Head of caudate nucleus (tissue), 42 donors: ENCODE data around the gene RAP1GAP.
A peak's percentile ranks its signal among the peaks of the same experiment; 100 is the strongest.

ENCODE experiments used
- DNase-seq, 42 donors: peaks; one replicate each; pipeline versions ENCODE4 v3.0.0 to v3.0.0-alpha.2; 2020 to 2021; ENCODE audit warnings: mixed read lengths in 7 of 42
- intact Hi-C: fragments of 100-400 bp; cut with DNase I; formaldehyde crosslinking; loops from one replicate; pipeline ENCODE4 v1.15.0; 2022

The RAP1GAP gene

DNA sequence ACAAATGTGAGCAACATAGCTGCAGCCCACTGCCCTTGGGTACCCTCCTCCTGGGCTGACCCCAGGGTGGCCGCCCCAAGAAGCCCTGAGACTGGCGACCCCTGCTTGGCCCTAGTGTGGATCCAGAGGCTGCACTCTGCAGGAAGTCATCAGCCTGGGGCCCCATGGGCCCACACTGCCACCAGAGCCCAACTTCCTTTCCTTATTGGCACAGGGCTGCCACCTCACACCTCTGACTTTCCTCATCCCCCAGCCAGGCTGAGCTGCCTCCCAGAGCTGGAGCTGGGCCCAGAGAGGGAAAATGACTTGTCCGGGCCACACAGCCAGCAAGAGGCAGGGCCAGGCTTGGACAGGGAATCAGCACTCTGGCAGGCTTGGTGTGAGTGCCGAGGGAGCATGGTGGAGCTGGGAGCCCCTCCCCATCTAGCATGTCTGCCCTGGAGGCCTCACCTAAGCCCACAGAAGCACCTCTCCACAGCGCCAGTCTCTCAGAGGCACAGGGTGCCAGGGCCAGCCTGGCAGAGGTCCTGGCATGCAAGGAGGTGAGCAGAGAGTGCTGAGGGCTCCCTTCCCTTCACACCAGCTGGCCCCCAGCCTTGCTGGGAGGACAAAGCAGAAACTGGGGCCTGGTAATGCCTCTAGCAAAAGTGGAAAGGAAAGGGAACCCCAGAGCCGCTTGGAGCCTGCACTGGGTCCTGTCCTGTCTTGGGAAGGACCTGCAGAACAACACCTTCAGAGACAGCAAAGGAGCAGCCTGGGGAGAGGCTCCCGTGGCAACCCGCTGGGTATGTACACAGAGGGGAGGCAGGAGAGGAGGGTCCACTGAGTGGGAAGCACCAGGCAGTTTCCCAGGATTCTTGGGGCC is 3.2 kb downstream of the RAP1GAP start:
- intact Hi-C loops: no loop called here

GRCh38 chr1:21664806-21665588 is 4.2 kb downstream of the RAP1GAP start:
- intact Hi-C loops: no loop called here
- peak in 8 of 42 donors; percentile 3 to 41 (median 16) for DNase-seq

More for the DNA sequence above, 3.2 kb downstream of the RAP1GAP start:
- peak in 8 of 42 donors; percentile 4 to 43 (median 17) for DNase-seq

DNA sequence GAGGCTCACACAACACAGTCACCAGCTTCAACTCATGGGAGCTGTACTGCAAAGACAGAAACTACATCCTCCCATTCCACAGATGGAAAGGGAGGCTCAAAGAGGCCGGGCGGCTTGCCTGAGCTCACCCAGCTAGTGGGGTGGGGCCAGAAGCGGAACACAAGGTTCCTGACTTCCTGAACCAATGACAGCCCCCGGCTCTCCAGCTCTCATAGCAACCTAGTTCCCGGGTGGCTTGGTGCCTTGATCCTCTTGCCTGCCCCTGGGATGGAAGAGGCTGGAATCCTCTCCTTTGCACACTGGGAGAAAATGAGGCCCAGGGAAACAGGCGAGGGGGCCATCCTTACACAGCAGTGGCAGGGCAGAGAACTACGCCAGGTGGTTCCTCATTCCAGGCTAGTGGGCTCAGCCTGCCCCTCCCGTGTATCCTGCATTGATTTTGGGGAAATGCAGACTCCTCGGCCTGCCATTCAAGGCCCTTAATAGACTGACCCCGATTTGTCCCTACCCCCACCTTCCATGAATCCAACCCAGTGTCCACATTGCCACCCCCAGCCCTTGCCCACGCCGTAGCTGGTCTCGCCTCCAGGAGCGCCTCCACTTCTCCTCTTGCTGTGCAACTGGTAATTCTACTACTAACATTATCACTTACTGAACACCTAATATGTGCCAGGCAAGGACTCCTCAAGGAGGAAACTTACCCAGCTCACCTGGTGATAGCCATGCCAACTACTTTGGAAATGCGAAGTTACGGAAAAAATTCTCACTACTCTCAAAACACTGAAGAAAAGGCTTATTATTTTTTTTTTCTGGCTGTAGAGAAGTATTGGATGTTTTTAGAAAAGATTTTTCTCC is 5.0 kb downstream of the RAP1GAP start:
- DNase-seq: peak in 20 of 42 donors; percentile 13 to 83 (median 64)
- intact Hi-C loops: no loop called here

DNA sequence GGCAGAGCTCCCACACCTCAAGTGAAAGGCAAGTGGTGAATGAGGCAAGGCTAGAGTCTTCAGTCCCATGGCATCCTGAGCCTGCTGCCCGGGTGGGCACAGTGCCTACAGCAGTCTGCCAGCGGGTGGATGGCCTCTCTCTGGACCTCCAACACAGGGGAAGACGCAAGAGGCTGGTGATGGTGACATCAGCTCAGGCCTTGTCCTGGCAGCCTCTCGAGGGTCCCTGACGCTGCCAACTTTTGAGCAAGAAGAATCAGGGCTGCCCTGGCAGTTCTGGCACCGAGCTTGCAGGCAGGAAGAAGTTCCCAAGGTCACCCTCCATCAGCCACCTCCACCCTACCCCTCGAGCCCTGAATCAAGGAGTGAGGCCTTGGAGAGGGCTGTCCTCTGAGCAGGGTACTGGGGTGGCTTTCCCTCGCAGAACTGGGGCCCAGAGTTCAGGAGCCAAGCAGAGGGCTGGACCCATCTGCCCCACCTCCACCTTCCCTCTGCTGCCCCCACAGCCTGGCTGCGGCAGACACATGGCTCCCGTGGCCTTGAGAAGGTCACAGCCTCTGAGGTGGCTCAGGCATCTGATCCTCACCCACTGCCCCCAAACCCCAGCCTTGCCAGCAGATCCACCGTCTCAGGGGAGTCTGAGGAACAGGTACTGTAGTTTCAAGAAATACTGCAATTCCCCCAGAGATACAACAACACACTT is 5.8 kb downstream of the RAP1GAP start:
- DNase-seq: peak in 19 of 42 donors; percentile 4 to 80 (median 57)

DNA sequence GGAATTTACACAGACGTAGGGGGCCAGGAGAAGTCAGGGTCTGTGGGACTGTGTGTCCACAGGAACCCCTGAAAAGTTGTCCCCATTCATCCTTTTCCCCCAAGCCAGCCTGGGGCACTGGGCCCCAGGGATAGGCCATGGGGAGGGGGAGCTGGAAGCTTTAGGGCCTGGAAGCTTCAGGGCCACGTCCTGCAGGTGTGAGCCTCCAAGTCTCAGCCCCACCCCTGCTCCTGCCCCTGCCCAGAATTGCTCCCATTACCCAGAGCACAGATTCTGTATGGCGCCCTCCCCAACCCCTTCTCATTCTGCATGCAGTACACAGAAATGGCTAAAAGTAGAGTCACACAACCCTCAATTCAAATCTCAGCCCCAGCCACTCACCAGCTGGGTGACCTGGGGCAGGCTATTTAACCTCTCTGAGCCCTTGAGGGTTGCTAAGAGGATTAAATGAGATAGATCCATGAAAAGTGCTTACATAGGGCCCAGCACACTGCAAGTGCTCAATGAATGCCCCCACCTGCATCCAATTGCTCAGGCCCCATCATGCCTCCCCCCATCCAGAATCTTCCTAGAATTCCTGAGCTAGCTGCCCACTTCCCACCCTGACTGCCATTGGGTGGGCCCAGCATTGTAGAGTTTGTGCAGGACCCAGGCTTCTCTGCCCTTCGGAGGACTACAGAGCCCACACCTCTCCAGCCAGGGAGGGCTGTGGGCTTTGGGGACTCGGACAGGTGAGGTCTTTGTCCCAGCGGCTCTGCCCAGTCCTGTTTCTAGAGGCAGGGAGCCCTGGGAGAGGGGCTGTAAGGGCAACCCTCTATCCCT is 6.5 kb downstream of the RAP1GAP start:
- intact Hi-C loops: no loop called here
- DNase-seq: peak in 5 of 42 donors; percentile 5 to 22 (median 9)

More for the DNA sequence above, 5.8 kb downstream of the RAP1GAP start:
- intact Hi-C loops: no loop called here

DNA sequence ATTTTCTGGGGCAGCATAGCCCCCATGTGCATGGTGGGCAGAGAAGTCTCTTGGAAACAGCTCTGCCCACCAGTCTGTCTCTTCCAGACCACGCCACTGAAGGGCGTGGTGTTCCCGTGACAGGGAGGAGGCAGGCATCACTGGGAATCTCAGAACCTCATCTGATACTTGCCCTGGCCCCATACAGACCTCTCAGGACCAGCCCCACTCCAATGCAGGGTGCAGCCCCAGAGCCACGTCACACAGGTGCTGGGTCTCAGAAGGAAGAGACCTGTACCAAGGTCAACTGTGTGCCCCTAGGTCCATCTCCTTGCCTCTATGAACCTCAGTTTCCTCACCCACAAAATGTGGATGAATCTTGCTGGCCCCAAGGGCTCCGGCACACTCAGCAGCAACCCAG is 7.3 kb downstream of the RAP1GAP start:
- intact Hi-C loops: no loop called here
- DNase-seq: peak in 13 of 42 donors; percentile 8 to 42 (median 22)

DNA sequence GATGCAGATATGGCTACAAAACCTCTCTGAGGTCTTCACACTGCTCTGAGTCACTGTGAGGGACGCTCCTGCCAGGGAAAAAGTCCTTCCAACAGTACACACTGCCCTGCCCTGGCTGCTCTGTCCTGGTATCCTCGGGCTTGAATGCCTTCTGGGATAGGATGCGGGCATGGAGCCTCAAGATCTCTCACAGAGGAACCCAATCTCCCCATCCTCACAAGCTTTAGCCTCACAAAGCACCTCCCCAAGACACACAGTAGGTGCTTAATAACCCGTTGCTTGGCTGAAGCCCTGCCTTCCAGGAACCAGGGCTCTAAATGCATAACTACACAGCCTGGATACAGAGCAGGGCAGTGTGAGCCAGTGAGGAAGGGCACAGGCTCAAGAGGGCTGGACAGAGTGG is 9.2 kb downstream of the RAP1GAP start:
- DNase-seq: peak in 11 of 42 donors; percentile 6 to 37 (median 18)
- intact Hi-C loops: loop anchor here (2.0 to 10.0 kb wide), 4 partner anchors 38 to 405 kb away; no protein-coding TSS in a partner anchor

DNA sequence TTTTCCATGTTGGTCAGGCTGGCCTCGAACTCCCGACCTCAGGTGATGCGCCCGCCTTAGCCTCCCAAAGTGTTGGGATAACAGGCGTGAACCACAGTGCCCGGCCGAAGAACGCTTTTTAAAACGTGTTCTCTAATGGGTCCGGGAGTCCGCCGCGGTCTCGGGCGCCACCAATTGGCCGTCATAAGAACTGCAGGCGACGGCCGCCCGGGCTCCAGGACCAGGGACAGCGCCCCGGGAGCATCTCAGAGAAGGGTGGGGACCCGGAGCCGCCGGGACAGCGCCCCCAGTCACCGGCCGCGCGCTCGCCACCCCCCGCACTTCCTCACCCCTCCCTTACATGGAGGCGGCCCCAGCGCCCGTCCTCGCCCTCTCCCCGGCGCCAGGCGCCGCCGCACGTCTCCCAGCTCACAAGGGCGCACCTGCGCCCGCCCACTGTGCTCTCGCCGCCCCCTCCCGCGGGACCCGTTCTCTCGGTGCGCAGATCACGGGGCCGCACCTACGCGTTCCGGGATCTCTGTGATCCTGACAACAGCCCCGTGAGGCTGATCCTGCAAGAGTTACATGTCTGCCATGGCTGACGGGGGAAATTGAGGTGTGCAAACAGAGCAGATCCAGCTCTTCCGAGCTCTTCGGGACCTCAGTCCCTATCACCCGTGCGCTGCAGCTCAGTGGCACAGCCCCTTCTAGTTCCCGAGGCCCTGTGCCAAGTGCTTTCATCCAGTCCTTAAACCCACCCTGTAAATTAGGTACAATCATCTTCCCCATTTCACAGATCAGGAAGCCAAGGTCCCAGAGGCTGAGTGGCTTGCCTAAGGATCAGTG is 9.8 kb downstream of the RAP1GAP start:
- intact Hi-C loops: loop anchor here (2.0 to 10.0 kb wide), 4 partner anchors 37 to 405 kb away; no protein-coding TSS in a partner anchor
- peak; percentile 69 to 95 (median 86) for DNase-seq

DNA sequence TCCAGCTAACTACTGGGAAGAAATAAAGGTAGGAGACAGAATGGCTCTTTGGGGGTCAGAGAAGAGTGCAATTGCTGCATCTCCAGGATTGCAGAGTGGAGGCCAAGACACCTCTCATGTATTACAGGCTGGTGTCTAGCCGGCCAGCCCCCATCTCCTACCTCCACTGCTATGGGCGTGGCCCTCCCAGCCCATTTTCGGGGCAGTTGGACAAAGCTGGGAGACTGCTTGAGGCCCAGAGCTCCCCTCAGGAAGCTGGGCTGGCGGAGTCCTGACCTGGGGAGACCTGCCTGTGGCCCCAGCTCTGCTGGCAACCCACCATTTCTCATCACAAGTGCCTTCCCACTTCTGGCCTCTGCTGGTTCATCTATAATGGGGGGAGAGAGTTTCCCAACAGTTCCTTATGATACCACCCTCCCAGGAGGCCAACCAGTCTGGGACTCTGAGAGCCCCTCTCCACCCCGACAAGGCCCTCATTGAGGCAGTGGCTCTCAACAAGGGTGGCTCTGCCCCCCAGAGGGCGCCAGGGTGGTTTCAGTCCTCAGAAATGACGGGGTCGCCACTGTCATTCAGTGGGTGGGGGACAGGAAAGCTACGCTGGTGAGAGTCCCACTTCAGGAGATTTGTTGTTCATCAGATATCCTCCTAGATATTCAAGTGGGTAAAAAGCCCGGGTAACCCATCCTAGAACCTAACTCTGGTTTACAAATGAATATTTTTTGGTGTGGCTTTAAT is 11.5 kb downstream of the RAP1GAP start:
- intact Hi-C loops: loop anchor here (2.0 to 10.0 kb wide), 4 partner anchors 35 to 403 kb away; no protein-coding TSS in a partner anchor
- DNase-seq: peak in 9 of 42 donors; percentile 1 to 33 (median 16)

DNA sequence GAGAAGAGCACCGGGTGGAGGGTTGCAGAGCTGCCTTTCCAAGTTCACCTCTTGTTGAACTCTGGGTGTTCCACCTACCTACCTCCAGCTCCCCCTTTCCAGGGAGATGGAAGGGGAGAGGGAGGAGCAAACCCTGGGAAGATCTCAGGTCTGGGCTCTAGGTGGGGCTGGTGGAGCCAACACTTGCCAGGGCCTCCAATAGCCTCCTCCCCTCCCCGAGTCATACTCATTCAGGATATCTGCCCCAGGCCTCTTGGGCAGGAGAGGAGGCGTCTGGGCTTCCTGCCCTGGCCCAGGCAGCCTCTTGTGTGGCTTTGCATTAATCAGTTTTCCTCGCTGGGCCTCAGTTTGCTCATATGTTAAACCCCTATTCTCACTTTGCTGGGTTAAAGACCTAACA is 13.4 kb downstream of the RAP1GAP start:
- intact Hi-C loops: loop anchor here (5.0 to 10.0 kb wide), 3 partner anchors 33 to 401 kb away; no protein-coding TSS in a partner anchor

GRCh38 chr1:21655259-21655658 is 13.9 kb downstream of the RAP1GAP start:
- intact Hi-C loops: loop anchor here (5.0 to 10.0 kb wide), 3 partner anchors 33 to 400 kb away; no protein-coding TSS in a partner anchor
- peak in 17 of 42 donors; percentile 38 to 81 (median 63) for DNase-seq

More for the DNA sequence above, 13.4 kb downstream of the RAP1GAP start:
- peak in 21 of 42 donors; percentile 31 to 84 (median 58) for DNase-seq

GRCh38 chr1:21654209-21654608 is 14.9 kb downstream of the RAP1GAP start:
- intact Hi-C loops: loop anchor here (10.0 kb wide), 2 partner anchors 309 to 399 kb away; no protein-coding TSS in a partner anchor
- no peak for DNase-seq

- intact Hi-C loops: loop anchor here (10.0 kb wide), 2 partner anchors 309 to 399 kb away; no protein-coding TSS in a partner anchor
- DNase-seq: peak; percentile 81 to 96 (median 91)
These were observed 15.4 kb downstream of the RAP1GAP start for GRCh38 chr1:21653744-21654100.

- peak in 1 of 42 donors; percentile 22 for DNase-seq
- intact Hi-C loops: loop anchor here (10.0 kb wide), 2 partner anchors 308 to 398 kb away; no protein-coding TSS in a partner anchor
These were observed 16.0 kb downstream of the RAP1GAP start for GRCh38 chr1:21652937-21653743.
